A673 (cell line): ENCODE data around the gene GPR132.

Experiments
- EZH2 ChIP-seq: fragments of 200-600 bp; sonication (generic); IDR thresholded peaks from 2 replicates; pipeline ENCODE4 v1.6.1; 2017; ENCODE audit warnings: borderline replicate concordance, low read depth, mild to moderate bottlenecking, mixed read lengths, antibody characterized with exemption, low read length; ENCODE audit not compliant: poor library complexity, severe bottlenecking
- TF ChIP-seq, protein P1 (sequence below): fragments of 300-800, 200-600 bp; sonication (generic); conservative IDR thresholded peaks from 2 replicates; pipeline ENCODE4 v1.5.1; 2017; ENCODE audit warnings: low read depth, mild to moderate bottlenecking, antibody characterized with exemption, low read length, moderate library complexity, mixed read lengths

DNA sequence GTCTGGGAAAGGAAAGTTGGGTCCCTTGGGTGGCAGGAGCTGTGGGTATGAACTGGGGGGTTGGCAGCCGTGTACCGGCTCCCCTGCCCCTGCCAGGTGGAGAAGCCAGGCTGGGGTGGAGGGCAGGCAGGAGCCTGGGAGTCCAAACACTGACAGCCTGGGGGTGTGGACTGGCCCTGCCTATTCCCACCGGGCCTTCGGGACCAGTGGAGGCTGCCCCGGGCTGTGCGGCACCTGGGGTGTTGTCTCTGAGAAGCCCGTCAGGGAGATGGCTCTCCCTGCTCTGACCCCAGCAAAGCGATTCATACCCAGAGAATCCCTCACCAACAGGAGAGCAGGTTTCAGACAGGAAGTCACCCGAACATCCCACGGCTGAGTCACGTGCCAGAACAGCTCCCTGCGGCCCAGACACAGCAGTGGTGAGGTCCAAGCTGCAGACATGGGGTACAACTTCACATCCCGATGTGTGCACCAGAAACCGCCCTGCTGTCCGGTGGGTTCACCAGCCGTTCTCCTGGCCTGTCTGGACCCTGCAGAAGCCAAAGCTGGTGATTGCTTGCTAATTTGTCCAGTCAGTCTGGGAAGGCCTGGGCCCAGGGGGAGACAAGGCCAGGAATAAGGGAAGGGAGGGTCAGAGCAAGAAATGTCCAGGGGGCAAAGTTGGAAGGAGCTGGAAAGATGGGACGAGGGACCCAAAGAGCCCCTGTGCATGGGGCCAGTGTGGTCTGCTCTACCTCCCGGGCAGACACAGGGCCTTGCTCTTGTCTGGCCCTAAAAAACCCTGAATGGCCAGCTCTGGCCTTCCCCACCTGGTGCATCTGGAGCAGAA, 2.1 kb upstream of the GPR132 start:
- TF ChIP-seq, protein P1, sequence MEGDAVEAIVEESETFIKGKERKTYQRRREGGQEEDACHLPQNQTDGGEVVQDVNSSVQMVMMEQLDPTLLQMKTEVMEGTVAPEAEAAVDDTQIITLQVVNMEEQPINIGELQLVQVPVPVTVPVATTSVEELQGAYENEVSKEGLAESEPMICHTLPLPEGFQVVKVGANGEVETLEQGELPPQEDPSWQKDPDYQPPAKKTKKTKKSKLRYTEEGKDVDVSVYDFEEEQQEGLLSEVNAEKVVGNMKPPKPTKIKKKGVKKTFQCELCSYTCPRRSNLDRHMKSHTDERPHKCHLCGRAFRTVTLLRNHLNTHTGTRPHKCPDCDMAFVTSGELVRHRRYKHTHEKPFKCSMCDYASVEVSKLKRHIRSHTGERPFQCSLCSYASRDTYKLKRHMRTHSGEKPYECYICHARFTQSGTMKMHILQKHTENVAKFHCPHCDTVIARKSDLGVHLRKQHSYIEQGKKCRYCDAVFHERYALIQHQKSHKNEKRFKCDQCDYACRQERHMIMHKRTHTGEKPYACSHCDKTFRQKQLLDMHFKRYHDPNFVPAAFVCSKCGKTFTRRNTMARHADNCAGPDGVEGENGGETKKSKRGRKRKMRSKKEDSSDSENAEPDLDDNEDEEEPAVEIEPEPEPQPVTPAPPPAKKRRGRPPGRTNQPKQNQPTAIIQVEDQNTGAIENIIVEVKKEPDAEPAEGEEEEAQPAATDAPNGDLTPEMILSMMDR, result no peak
- TF ChIP-seq EZH2, result no peak
